Activated T-helper 2 cell treated with anti-CD3 and anti-CD28 coated beads, Interferon-gamma antibody, Interleukin-2, Interleukin-4, amounts not matched to agents 10 μg/mL and 5 μg/mL and 100 μg/mL, durations not matched to agents 14 hours and 24 hours and 36 hours (primary cell): ENCODE measurements around the gene BMPR1B. TPM values are rescaled to one million over a fixed set of nuclear protein-coding genes. Genes with fewer than 3 reads are reported as not detected.

Experiments used
- DNase-seq: peaks from one replicate; pipeline ENCODE4 v3.0.0; 2021; ENCODE audit warnings: low spot score
- H3K27ac Mint-ChIP-seq: one replicate; pipeline ENCODE4 v1.8.0; 2021; ENCODE audit warnings: mixed read lengths
- H3K27me3 Mint-ChIP-seq: one replicate; pipeline ENCODE4 v1.8.0; 2021; ENCODE audit warnings: low read depth, mixed read lengths
- H3K36me3 Mint-ChIP-seq: one replicate; pipeline ENCODE4 v1.8.0; 2021; ENCODE audit warnings: low read depth, mixed read lengths
- H3K4me1 Mint-ChIP-seq: one replicate; pipeline ENCODE4 v1.8.0; 2021; ENCODE audit warnings: low read depth, mixed read lengths
- H3K4me3 Mint-ChIP-seq: one replicate; pipeline ENCODE4 v1.8.0; 2021; ENCODE audit warnings: low read depth, mild to moderate bottlenecking, moderate library complexity, mixed read lengths
- H3K9me3 Mint-ChIP-seq: one replicate; pipeline ENCODE4 v1.8.0; 2021; ENCODE audit warnings: mixed read lengths
- intact Hi-C: fragments of 100-400 bp; cut with micrococcal nuclease; formaldehyde crosslinking; loops from one replicate; pipeline ENCODE4 v1.15.1; 2023
- total RNA-seq: library from RNA; stranded (reverse); gene quantifications from 2 replicates; pipeline ENCODE4 v1.2.3, GENCODE V29; 2022

BMPR1B gene
- total RNA-seq, 1 donor from 2014 or later = not detected

DNA sequence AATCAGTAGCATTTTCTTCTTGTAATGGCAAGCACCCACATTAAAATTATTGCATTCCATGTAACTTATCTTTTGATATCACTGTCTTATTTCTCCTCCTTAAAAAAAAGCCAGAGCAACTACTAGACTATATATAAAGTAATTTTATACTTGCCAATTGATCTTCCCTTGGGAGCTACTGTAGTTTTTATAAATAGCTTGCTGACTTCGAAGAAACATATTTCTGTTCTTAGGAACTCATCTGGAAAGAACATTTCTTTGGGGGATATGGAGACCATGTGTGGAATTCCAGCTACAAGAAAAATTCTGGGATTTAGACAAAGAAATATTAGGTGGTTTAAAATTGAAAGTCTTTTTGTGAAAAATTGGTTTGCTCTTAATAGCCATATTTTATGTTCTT is 94.9 kb downstream of the BMPR1B start:
- Mint-ChIP-seq H3K36me3 (no peaks in the 10 kb centered on the region), H3K27me3 (no peaks in the 10 kb centered on the region), H3K27ac (no peak overlapping the region), H3K9me3 (no peaks in the 10 kb centered on the region), H3K4me3 (no peak overlapping the region), H3K4me1 (no peaks in the 10 kb centered on the region)
- no peak for DNase-seq
- intact Hi-C loops = no loop called here

DNA sequence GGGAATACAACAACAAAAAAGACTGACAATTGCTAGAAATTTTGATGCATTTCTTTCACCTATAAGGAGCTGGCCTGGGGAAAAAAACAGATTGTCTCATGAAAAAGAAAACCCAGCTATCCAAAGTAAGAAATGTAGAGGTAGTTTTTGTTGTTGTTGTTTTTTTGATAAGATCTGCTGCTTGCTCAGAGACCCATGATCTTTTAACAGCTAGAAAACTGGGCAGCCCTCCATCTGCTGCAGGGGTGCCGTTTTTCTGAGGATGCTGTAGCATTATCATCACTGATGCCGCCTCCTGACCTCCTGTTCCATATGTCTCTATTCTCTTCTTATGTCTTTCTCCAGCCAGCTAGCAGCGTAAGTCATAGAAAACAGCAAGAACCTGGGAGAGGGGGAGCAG is 98.3 kb downstream of the BMPR1B start:
- Mint-ChIP-seq H3K9me3 (no peaks in the 10 kb centered on the region), H3K27me3 (no peaks in the 10 kb centered on the region), H3K27ac (no peak overlapping the region), H3K4me1 (no peaks in the 10 kb centered on the region), H3K4me3 (no peak overlapping the region), H3K36me3 (no peaks in the 10 kb centered on the region)
- intact Hi-C loops = no loop called here
- no peak for DNase-seq

DNA sequence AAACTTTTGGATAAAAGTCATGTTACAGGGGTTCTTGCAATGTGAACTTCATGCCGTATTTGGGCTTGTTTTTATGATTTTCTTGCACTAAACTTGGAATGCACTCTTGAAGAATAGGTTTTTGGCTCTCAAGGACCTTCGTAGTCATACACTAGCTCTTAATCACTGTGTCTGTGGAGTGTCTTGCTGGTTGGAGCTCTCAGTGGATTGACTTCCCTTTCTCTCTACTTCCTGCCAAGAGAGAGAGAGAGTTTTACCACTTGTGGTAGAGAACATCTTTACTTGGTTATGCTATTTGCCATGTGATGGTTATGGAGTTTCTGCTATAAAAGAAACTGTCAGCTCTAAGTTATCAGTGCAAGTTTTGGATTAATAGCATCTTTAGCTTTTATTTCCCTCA is 112.4 kb downstream of the BMPR1B start:
- DNase-seq = no peak
- Mint-ChIP-seq H3K4me3 (no peak overlapping the region), H3K36me3 (no peaks in the 10 kb centered on the region), H3K4me1 (no peaks in the 10 kb centered on the region), H3K9me3 (no peaks in the 10 kb centered on the region), H3K27ac (no peak overlapping the region), H3K27me3 (no peaks in the 10 kb centered on the region)
- intact Hi-C loops = no loop called here

DNA sequence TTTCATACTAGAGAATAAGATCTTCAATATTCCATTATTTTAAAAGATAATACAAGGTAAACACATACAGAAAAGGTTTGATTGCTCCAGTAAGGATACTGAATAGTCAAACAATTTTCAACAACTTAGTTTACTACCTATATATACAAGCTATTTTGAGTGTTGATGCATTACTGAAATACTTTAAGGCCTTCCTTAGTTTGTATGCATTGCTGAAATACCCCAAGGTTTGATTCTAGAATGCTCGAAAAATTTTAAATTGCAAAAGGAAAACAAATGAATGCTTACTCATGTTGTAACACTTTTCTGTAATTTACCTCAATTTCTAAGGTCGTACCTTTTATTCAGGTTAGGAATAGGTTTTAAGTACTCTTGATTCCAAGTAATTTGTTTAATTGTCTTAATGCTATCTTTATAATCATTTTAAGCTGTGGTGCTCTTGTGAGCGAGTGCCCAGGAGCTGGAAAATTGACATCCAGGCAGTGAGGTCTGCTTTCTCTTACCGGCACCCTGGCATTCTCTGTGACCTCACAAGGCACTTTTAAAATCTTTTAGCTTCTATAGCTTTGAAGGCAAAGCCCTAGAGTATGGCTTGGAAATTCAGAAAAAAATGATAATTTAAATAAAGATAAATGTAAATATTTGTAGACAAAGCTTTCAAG is 114.0 kb downstream of the BMPR1B start:
- H3K4me3 Mint-ChIP-seq = no peak overlapping the region
- H3K36me3 Mint-ChIP-seq = no peaks in the 10 kb centered on the region
- intact Hi-C loops = no loop called here
- H3K27ac Mint-ChIP-seq = no peak overlapping the region
- DNase-seq = no peak
- no peaks in the 10 kb centered on the region for H3K4me1 Mint-ChIP-seq
- no peaks in the 10 kb centered on the region for H3K9me3 Mint-ChIP-seq
- H3K27me3 Mint-ChIP-seq = no peaks in the 10 kb centered on the region

DNA sequence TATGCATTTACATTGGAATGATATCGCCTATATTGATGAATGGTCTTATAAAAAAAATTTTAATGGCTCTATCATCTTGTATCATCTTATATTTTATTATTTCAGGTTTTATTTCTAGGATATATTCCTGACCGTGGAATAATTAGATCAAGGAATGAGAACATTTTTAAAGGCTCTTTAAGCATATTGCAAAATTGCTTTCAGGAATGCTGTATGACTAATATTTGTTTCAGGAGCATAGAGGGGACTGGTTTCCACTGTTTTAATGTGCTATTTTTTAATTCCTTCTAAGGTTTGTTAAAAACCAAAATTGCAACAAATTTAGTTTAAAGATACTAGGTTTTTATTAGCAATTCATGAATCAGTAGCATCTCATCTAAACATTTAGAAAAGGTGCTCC is 120.2 kb downstream of the BMPR1B start:
- DNase-seq = no peak
- intact Hi-C loops = no loop called here
- Mint-ChIP-seq H3K9me3 (no peaks in the 10 kb centered on the region), H3K27me3 (no peaks in the 10 kb centered on the region), H3K4me1 (no peaks in the 10 kb centered on the region), H3K4me3 (no peak overlapping the region), H3K36me3 (no peaks in the 10 kb centered on the region), H3K27ac (no peak overlapping the region)

DNA sequence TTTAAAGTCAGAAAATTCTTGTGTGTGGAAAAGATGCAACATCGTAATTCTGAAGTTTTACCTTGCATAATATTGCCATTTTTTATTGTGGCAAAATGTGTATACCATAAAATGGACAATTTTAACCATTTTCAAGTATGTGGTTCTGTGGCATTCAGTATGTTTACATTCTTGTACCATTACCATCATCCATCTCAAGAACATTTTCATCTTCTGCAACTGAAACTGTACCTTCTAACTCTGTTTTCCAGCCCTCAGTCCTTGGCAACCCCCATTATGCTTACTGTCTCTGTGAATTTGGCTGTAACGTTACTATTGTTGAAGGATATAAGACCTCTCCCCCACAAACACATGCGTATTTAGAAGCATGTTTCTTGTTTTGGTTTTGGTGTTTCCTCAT is 123.2 kb downstream of the BMPR1B start:
- H3K27me3 Mint-ChIP-seq = no peaks in the 10 kb centered on the region
- intact Hi-C loops = no loop called here
- no peak overlapping the region for H3K4me3 Mint-ChIP-seq
- H3K27ac Mint-ChIP-seq = no peak overlapping the region
- H3K36me3 Mint-ChIP-seq = no peaks in the 10 kb centered on the region
- no peak for DNase-seq
- no peaks in the 10 kb centered on the region for H3K4me1 Mint-ChIP-seq
- H3K9me3 Mint-ChIP-seq = no peaks in the 10 kb centered on the region

DNA sequence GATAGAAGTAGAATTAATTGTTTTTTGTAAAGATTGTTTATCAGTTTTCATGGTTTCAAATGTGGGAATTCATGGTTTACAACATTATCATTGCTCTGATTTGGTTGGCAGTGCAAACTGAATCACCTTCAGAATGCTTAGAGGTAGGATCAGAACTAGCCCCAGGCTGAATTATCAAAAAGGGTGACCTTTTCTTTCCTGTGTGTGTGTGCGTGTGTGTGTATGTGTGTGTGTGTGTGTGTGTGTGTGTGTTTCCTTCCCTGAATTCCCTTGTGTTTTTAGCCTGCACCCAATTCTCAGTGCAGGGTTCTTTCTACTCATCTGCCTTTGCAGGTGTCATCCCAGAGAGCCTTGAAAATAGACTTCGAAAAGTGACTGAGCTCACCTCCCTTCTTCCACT is 125.0 kb downstream of the BMPR1B start:
- H3K4me3 Mint-ChIP-seq = no peak overlapping the region

DNA sequence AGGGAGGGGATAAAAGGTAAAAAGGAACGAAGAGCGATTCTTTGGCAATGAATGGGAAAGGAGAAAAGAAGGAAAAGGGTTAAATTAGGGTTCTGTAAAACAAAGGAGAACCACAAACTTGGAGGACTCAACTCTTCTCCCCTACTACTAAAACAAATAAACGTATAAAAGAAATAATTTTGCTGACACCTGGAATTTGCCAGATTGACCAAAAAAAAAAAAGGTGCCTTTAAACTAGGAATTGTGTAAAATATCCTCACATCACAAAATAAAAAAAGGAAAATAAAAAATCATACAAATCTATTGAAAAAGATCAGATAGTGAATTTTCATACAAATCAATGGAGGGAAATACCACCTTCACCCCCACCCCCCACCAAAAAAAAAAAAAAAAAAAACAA is 129.3 kb downstream of the BMPR1B start:
- no peaks in the 10 kb centered on the region for H3K36me3 Mint-ChIP-seq
- H3K9me3 Mint-ChIP-seq = no peaks in the 10 kb centered on the region
- no peaks in the 10 kb centered on the region for H3K4me1 Mint-ChIP-seq
- H3K4me3 Mint-ChIP-seq = no peak overlapping the region
- intact Hi-C loops = no loop called here
- peaks cover 4% of the 10 kb centered on the region for H3K27me3 Mint-ChIP-seq
- DNase-seq = no peak
- H3K27ac Mint-ChIP-seq = no peak overlapping the region

More for the DNA sequence above, 125.0 kb downstream of the BMPR1B start:
- Mint-ChIP-seq H3K27me3 (peaks cover 4% of the 10 kb centered on the region), H3K4me1 (no peaks in the 10 kb centered on the region), H3K27ac (no peak overlapping the region), H3K36me3 (no peaks in the 10 kb centered on the region), H3K9me3 (no peaks in the 10 kb centered on the region)
- intact Hi-C loops = no loop called here
- DNase-seq = no peak

DNA sequence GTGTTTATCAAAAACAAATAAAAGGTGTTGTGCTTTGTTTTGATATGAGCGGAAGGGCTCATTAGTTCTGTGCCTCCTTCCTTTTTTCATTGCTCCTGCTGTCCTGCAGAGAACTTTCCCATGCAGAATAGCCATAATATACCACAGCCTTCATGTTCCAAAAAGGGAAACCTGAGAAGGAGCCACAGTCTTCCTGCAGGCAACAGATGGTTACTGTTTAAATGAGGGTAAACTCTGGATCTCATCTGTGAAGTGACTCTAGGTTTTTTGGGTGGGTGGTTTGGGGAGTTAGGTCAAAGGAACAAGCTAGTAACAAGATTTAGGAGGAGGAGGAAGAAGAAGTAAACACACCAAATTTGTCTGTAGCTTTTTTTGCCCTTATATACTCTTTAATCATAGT is 131.8 kb downstream of the BMPR1B start:
- no peaks in the 10 kb centered on the region for H3K4me1 Mint-ChIP-seq
- H3K4me3 Mint-ChIP-seq = no peak overlapping the region
- no peak overlapping the region for H3K27ac Mint-ChIP-seq
- H3K9me3 Mint-ChIP-seq = no peaks in the 10 kb centered on the region
- no peaks in the 10 kb centered on the region for H3K36me3 Mint-ChIP-seq
- intact Hi-C loops = no loop called here
- DNase-seq = no peak
- peaks cover 7% of the 10 kb centered on the region for H3K27me3 Mint-ChIP-seq

DNA sequence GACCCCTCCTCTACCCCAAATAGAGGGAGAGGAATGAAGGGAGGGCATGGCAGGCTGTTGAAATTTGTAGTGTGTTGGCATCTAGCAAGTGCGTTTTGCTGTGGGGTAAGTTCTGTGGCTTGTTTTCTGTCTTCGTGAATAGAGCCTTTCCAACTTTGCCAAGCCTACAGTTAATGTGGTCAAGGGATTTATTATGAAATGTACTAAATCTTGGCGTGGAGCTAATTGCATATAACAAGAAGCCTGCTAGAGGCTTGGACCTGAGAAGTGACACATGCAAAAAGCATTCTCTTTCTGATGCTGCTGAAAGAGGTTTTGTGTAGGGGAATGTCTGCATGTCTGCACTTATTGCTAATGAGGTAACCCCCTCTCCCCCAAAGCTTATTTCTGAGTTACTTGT is 132.2 kb downstream of the BMPR1B start:
- no peak for DNase-seq
- peaks cover 7% of the 10 kb centered on the region for H3K27me3 Mint-ChIP-seq
- intact Hi-C loops = no loop called here
- H3K9me3 Mint-ChIP-seq = no peaks in the 10 kb centered on the region
- no peak overlapping the region for H3K4me3 Mint-ChIP-seq
- no peak overlapping the region for H3K27ac Mint-ChIP-seq
- no peaks in the 10 kb centered on the region for H3K4me1 Mint-ChIP-seq
- H3K36me3 Mint-ChIP-seq = no peaks in the 10 kb centered on the region

DNA sequence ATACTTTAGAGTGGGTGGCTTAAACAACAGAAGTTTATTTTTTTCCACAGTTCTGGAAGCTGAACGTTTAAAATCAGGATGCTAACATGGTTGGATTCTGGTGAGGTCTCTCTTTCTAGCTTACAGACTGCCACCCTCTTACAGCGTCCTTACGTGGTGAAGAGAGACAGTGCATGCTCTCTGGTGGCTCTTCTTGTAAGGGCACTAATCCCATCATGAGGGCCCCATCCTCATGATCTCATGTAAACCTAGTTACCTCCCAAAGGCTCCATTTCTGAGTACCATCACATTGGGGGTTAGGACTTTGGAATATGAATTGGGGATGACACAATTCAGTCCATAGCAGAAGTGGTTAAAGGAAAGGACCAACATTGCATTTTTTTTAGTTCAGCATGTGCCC is 132.8 kb downstream of the BMPR1B start:
- DNase-seq = no peak
- Mint-ChIP-seq H3K27ac (no peak overlapping the region), H3K4me1 (no peaks in the 10 kb centered on the region), H3K27me3 (peaks cover 7% of the 10 kb centered on the region), H3K9me3 (no peaks in the 10 kb centered on the region), H3K4me3 (no peak overlapping the region), H3K36me3 (no peaks in the 10 kb centered on the region)
- intact Hi-C loops = no loop called here

DNA sequence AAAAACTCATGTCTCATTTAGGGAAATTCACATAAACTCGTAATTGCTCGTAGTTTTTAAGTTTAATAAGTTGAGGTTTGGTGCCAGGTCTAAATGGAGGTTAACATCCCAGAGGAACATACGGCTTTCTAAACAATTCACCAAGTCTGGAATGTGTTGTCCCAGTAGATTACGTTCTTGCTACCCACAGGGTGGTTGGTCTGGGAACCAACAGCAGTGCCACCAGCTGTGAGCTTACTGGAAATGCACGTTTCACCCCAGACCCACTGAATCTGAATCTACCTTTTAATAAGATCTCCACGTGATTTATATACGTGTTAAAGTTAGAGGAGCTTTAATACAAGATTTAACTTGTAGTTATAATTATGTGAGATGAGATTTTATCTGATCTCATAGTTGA is 134.3 kb downstream of the BMPR1B start:
- no peak overlapping the region for H3K4me3 Mint-ChIP-seq
- H3K36me3 Mint-ChIP-seq = no peaks in the 10 kb centered on the region
- peaks cover 3% of the 10 kb centered on the region for H3K27me3 Mint-ChIP-seq
- intact Hi-C loops = no loop called here
- no peak for DNase-seq
- no peaks in the 10 kb centered on the region for H3K9me3 Mint-ChIP-seq
- no peaks in the 10 kb centered on the region for H3K4me1 Mint-ChIP-seq
- no peak overlapping the region for H3K27ac Mint-ChIP-seq

DNA sequence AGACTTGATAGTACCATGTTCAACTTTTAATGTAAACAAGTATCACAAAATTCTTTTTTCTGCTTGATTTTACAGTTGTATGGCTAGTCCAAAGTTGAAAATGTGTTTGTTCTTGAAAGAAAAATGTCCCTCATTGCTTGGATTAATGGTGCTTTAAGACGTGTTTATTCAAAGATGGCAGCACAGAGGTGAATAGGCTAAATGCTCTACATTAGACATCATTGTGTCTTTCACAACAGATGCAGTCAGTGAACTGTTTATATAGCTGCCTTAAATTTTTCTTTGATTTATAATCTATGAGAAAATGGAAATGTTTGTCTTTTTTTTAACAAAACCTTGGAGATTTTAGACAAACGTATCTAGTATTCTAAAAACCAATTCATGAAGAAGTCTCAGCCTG is 137.3 kb downstream of the BMPR1B start:
- intact Hi-C loops = no loop called here
- peaks cover 3% of the 10 kb centered on the region for H3K27me3 Mint-ChIP-seq
- H3K4me3 Mint-ChIP-seq = no peak overlapping the region
- H3K36me3 Mint-ChIP-seq = no peaks in the 10 kb centered on the region
- H3K27ac Mint-ChIP-seq = no peak overlapping the region
- DNase-seq = no peak
- H3K9me3 Mint-ChIP-seq = no peaks in the 10 kb centered on the region
- no peaks in the 10 kb centered on the region for H3K4me1 Mint-ChIP-seq

DNA sequence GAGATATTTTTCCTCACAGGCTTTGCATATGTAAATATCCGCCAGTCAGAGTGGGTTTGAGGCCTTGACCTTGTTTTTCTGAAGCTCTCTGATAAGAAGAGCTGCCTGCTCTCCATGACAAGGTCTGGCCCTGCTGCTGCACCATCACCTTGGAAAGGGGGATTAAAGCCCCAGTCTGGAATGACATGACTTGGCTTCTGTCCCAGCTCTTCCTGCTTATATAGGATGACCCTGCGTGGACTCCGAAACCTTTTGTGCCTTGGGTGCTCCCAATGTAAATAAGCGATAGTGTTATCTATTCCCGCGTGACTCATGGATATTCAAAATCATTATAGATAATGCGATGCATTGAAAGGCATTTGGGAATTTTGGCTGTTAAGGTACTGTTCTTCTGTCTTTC is 139.3 kb downstream of the BMPR1B start:
- H3K4me1 Mint-ChIP-seq = no peaks in the 10 kb centered on the region
- H3K4me3 Mint-ChIP-seq = no peak overlapping the region
- H3K36me3 Mint-ChIP-seq = no peaks in the 10 kb centered on the region
- DNase-seq = no peak
- no peak overlapping the region for H3K27ac Mint-ChIP-seq
- peaks cover 3% of the 10 kb centered on the region for H3K27me3 Mint-ChIP-seq
- intact Hi-C loops = no loop called here
- no peaks in the 10 kb centered on the region for H3K9me3 Mint-ChIP-seq
